Neural progenitor cell (in vitro differentiated cells): ENCODE results near the gene MAP3K1. TPM values are rescaled to one million over a fixed set of nuclear protein-coding genes. Genes with fewer than 3 reads are reported as not detected.

ENCODE experiments used
- DNase-seq: peaks from one replicate; pipeline ENCODE4 v3.0.0-alpha.2; 2016; ENCODE audit warnings: low spot score
- H2AFZ ChIP-seq: fragments of 200-600 bp; sonication (generic); replicated peaks from 2 replicates; pipeline ENCODE4 v1.6.1; 2016; ENCODE audit warnings: antibody characterized with exemption
- H3F3A ChIP-seq: fragments of 200-600 bp; sonication (generic); 2 replicates; pipeline ENCODE4 v1.6.1; 2016; ENCODE audit warnings: antibody characterized with exemption, low read depth
- H3K27ac ChIP-seq: fragments of 200-600 bp; sonication (generic); 2 replicates; pipeline ENCODE4 v1.5.1; 2016; ENCODE audit warnings: mild to moderate bottlenecking
- H3K27me3 ChIP-seq: fragments of 200-600 bp; sonication (generic); 2 replicates; pipeline ENCODE4 v1.6.1; 2016; ENCODE audit warnings: mild to moderate bottlenecking, moderate library complexity
- H3K36me3 ChIP-seq: fragments of 200-600 bp; sonication (generic); 2 replicates; pipeline ENCODE4 v1.5.1; 2016
- H3K4me1 ChIP-seq: fragments of 200-600 bp; sonication (generic); 2 replicates; pipeline ENCODE4 v1.6.1; 2016; ENCODE audit warnings: mixed run types
- H3K4me2 ChIP-seq: fragments of 200-600 bp; sonication (generic); 2 replicates; pipeline ENCODE4 v1.6.1; 2016
- H3K4me3 ChIP-seq: fragments of 200-600 bp; sonication (generic); 2 replicates; pipeline ENCODE4 v1.5.1; 2016
- H3K79me2 ChIP-seq: fragments of 200-600 bp; sonication (generic); 2 replicates; pipeline ENCODE4 v1.6.1; 2016; ENCODE audit warnings: low read depth
- H3K9ac ChIP-seq: fragments of 200-600 bp; sonication (generic); 2 replicates; pipeline ENCODE4 v1.6.1; 2016
- H3K9me3 ChIP-seq: fragments of 200-600 bp; sonication (generic); 2 replicates; pipeline ENCODE4 v1.5.1; 2016; ENCODE audit warnings: low read depth
- H4K20me1 ChIP-seq: fragments of 200-600 bp; sonication (generic); 2 replicates; pipeline ENCODE4 v1.6.1; 2016; ENCODE audit warnings: low read depth
- H3K27ac Mint-ChIP-seq: 3 replicates; pipeline ENCODE4 v1.8.0; 2021; ENCODE audit warnings: mixed read lengths
- H3K27me3 Mint-ChIP-seq: 2 replicates; pipeline ENCODE4 v1.8.0; 2022; ENCODE audit warnings: low read depth, mild to moderate bottlenecking, inconsistent platforms, moderate library complexity, mixed read lengths; ENCODE audit not compliant: insufficient read depth
- H3K36me3 Mint-ChIP-seq: 3 replicates; pipeline ENCODE4 v1.8.0; 2021; ENCODE audit warnings: mixed read lengths
- H3K4me1 Mint-ChIP-seq: 3 replicates; pipeline ENCODE4 v1.8.0; 2021; ENCODE audit warnings: mixed read lengths
- H3K4me3 Mint-ChIP-seq: 3 replicates; pipeline ENCODE4 v1.8.0; 2021; ENCODE audit warnings: mild to moderate bottlenecking, moderate library complexity, mixed read lengths
- H3K9me3 Mint-ChIP-seq: 3 replicates; pipeline ENCODE4 v1.8.0; 2020; ENCODE audit warnings: mixed read lengths
- EZH2 ChIP-seq: fragments of 200-600 bp; sonication (generic); IDR thresholded peaks from 2 replicates; pipeline ENCODE4 v1.6.1; 2017; ENCODE audit warnings: antibody characterized with exemption, mild to moderate bottlenecking, moderate library complexity
- EZH2phosphoT487 ChIP-seq: fragments of 200-600 bp; sonication (generic); IDR thresholded peaks from 2 replicates; pipeline ENCODE4 v1.6.1; 2017; ENCODE audit warnings: antibody characterized with exemption
- total RNA-seq: library from RNA; depleted of rRNA; stranded (reverse); fragments of >200 nt; gene quantifications from 2 replicates; pipeline ENCODE4 v1.2.3, GENCODE V29; 2015; ENCODE audit warnings: low replicate concordance
- TF ChIP-seq, protein P1 (sequence below): fragments of 200-600 bp; sonication (generic); IDR thresholded peaks from 2 replicates; pipeline ENCODE4 v1.5.1; 2017; ENCODE audit warnings: antibody characterized with exemption, mild to moderate bottlenecking

The MAP3K1 gene
- total RNA-seq, 1 donor from 2014 or later: 22.2 TPM

DNA sequence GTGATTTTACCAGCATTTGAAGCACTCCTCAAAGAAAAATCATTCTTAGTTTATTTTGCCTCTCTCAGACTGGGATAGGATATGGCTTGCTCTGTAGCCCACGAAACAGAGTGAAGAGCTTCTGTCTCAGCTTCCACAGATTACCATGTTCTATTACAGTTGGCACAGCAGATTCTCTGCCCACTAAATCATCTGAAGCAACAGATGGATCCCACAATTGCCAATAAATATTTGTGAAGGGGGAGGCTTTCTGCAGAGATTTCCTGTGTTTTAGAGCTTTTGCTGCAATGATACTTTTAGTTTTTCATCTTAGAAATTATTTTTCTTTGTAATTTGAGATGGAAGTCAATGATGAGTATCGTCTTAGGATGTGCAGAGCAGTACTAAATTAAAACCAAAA is 12.3 kb upstream of the MAP3K1 start:
- H3K79me2 ChIP-seq: no peaks in the 10 kb centered on the region
- no peak overlapping the region for H2AFZ ChIP-seq
- H3K9me3 Mint-ChIP-seq: no peaks in the 10 kb centered on the region
- H3K27me3 ChIP-seq: no peaks in the 10 kb centered on the region
- no peaks in the 10 kb centered on the region for H3F3A ChIP-seq
- no peak overlapping the region for H3K27ac Mint-ChIP-seq
- H3K36me3 ChIP-seq: no peaks in the 10 kb centered on the region
- H3K9me3 ChIP-seq: no peaks in the 10 kb centered on the region
- H3K4me2 ChIP-seq: no peak overlapping the region
- H3K9ac ChIP-seq: no peak overlapping the region
- DNase-seq: no peak
- H3K27ac ChIP-seq: no peak overlapping the region
- no peaks in the 10 kb centered on the region for H3K4me1 Mint-ChIP-seq
- H4K20me1 ChIP-seq: no peaks in the 10 kb centered on the region
- no peak for TF ChIP-seq EZH2
- no peak for TF ChIP-seq EZH2phosphoT487
- TF ChIP-seq, protein P1, sequence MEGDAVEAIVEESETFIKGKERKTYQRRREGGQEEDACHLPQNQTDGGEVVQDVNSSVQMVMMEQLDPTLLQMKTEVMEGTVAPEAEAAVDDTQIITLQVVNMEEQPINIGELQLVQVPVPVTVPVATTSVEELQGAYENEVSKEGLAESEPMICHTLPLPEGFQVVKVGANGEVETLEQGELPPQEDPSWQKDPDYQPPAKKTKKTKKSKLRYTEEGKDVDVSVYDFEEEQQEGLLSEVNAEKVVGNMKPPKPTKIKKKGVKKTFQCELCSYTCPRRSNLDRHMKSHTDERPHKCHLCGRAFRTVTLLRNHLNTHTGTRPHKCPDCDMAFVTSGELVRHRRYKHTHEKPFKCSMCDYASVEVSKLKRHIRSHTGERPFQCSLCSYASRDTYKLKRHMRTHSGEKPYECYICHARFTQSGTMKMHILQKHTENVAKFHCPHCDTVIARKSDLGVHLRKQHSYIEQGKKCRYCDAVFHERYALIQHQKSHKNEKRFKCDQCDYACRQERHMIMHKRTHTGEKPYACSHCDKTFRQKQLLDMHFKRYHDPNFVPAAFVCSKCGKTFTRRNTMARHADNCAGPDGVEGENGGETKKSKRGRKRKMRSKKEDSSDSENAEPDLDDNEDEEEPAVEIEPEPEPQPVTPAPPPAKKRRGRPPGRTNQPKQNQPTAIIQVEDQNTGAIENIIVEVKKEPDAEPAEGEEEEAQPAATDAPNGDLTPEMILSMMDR: no peak
- H3K27me3 Mint-ChIP-seq: peaks cover 5% of the 10 kb centered on the region
- H3K36me3 Mint-ChIP-seq: no peaks in the 10 kb centered on the region
- no peak overlapping the region for H3K4me3 Mint-ChIP-seq
- H3K4me3 ChIP-seq: no peak overlapping the region
- H3K4me1 ChIP-seq: no peaks in the 10 kb centered on the region

DNA sequence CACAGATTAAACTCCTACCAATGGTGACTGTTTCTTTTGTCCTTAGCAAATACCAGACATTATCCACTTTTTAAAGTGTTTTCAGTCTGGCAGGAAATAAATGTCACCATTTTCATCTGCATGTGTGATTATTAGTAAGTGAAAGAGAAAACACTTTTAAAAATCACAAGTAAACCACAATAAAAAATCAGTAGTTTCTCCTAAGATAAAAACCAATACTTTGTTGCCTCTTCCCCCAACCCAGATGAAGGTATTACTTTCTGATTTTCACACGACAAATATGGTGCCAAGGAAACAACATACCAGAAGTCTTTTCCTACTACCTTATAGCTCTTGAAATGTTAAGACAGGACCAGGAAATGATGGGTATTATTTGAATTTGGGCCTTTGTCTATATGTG is 11.5 kb upstream of the MAP3K1 start:
- no peaks in the 10 kb centered on the region for H3K4me1 ChIP-seq
- H3K9ac ChIP-seq: no peak overlapping the region
- no peaks in the 10 kb centered on the region for H3K4me1 Mint-ChIP-seq
- H3K9me3 Mint-ChIP-seq: no peaks in the 10 kb centered on the region
- no peak overlapping the region for H2AFZ ChIP-seq
- no peaks in the 10 kb centered on the region for H3K36me3 Mint-ChIP-seq
- H3K79me2 ChIP-seq: no peaks in the 10 kb centered on the region
- no peak overlapping the region for H3K4me3 Mint-ChIP-seq
- H3K27ac ChIP-seq: no peak overlapping the region
- H3K4me2 ChIP-seq: no peak overlapping the region
- H3K36me3 ChIP-seq: no peaks in the 10 kb centered on the region
- no peaks in the 10 kb centered on the region for H3F3A ChIP-seq
- H4K20me1 ChIP-seq: no peaks in the 10 kb centered on the region
- no peak overlapping the region for H3K27ac Mint-ChIP-seq
- no peaks in the 10 kb centered on the region for H3K9me3 ChIP-seq
- no peak overlapping the region for H3K4me3 ChIP-seq
- peaks cover 5% of the 10 kb centered on the region for H3K27me3 Mint-ChIP-seq
- TF ChIP-seq, protein P1: no peak
- TF ChIP-seq EZH2phosphoT487: no peak
- no peak for DNase-seq
- no peaks in the 10 kb centered on the region for H3K27me3 ChIP-seq

DNA sequence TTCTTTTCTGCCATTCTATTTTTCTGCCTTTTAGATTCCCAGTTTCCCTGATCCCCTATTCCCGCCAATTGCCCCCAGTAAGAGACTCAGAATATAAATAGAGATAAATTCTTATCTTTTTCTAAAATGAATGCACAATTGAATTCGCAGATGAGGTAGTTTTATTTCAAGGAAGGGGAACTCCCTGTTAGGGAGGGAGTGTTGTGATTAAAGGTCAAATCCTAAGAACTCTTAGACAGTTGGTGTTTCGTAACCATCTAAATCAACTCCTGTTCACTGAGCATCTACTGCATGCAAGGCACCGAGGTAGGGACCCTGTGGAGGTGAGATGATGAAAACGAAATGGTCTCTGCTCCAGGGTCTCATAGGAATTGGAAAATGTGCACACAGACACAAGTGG is 7.7 kb upstream of the MAP3K1 start:
- Mint-ChIP-seq H3K27me3 (peaks cover 5% of the 10 kb centered on the region), H3K36me3 (no peaks in the 10 kb centered on the region), H3K9me3 (no peaks in the 10 kb centered on the region), H3K4me1 (no peaks in the 10 kb centered on the region), H3K4me3 (no peak overlapping the region), H3K27ac (no peak overlapping the region)
- TF ChIP-seq EZH2 (no peak), EZH2phosphoT487 (no peak)
- TF ChIP-seq, protein P1: no peak
- Histone ChIP-seq H2AFZ (no peak overlapping the region), H3K4me2 (no peak overlapping the region), H3F3A (no peaks in the 10 kb centered on the region), H3K9ac (no peak overlapping the region), H3K9me3 (no peaks in the 10 kb centered on the region), H4K20me1 (no peaks in the 10 kb centered on the region), H3K36me3 (no peaks in the 10 kb centered on the region), H3K27me3 (peaks cover 5% of the 10 kb centered on the region), H3K4me1 (no peaks in the 10 kb centered on the region), H3K79me2 (no peaks in the 10 kb centered on the region), H3K27ac (no peak overlapping the region), H3K4me3 (no peak overlapping the region)
- no peak for DNase-seq

DNA sequence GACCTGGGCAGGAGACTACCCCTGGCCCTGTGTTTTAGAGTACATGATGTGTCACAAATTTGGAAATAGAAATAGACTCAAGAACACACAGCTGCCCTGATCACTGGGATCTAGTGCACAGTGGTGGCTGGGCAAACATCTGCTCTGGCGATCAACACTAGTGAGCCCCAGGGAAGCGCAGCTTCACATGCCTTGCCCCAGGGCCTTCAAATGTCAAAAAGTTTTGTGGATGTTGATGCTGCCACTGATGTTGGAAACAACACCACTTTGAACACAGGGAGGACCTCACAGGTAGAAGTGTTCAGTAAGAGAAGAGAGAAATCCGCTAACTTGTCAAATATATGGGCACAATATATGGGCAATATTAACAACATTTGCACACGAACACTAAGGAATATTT is 7.1 kb upstream of the MAP3K1 start:
- TF ChIP-seq EZH2 (no peak), EZH2phosphoT487 (no peak)
- TF ChIP-seq, protein P1: no peak
- Mint-ChIP-seq H3K4me1 (no peaks in the 10 kb centered on the region), H3K36me3 (no peaks in the 10 kb centered on the region), H3K27me3 (peaks cover 6% of the 10 kb centered on the region), H3K4me3 (no peak overlapping the region), H3K9me3 (no peaks in the 10 kb centered on the region), H3K27ac (no peak overlapping the region)
- Histone ChIP-seq H3K4me1 (no peaks in the 10 kb centered on the region), H3K4me3 (no peak overlapping the region), H3K9ac (no peak overlapping the region), H3F3A (no peaks in the 10 kb centered on the region), H3K79me2 (no peaks in the 10 kb centered on the region), H3K9me3 (no peaks in the 10 kb centered on the region), H3K4me2 (no peak overlapping the region), H2AFZ (no peak overlapping the region), H3K36me3 (no peaks in the 10 kb centered on the region), H4K20me1 (no peaks in the 10 kb centered on the region), H3K27me3 (peaks cover 10% of the 10 kb centered on the region), H3K27ac (no peak overlapping the region)
- no peak for DNase-seq
